GM18499 (cell line): ENCODE measurements around the gene NR3C1.
A peak's percentile ranks its signal among the peaks of the same experiment; 100 is the strongest.

Source experiments
- ATAC-seq: cut with Tn5 transposase; IDR thresholded peaks from one replicate; pipeline ENCODE4 v1.9.1; 2021; ENCODE audit warnings: moderate number of reproducible peaks; ENCODE audit not compliant: insufficient read depth, unreplicated experiment

NR3C1 gene

GRCh38 chr5:143400541-143401226, 2.8 kb downstream of the NR3C1 start:
- no peak for ATAC-seq

- no peak for ATAC-seq
These were observed 3.6 kb downstream of the NR3C1 start for GRCh38 chr5:143399616-143400540.

GRCh38 chr5:143398451-143399237, 4.8 kb downstream of the NR3C1 start:
- ATAC-seq: no peak

GRCh38 chr5:143398053-143398355, 5.5 kb downstream of the NR3C1 start:
- ATAC-seq: no peak

- no peak for ATAC-seq
These were observed 6.0 kb downstream of the NR3C1 start for GRCh38 chr5:143397302-143398052.

- no peak for ATAC-seq
These were observed 7.0 kb downstream of the NR3C1 start for GRCh38 chr5:143396353-143396940.

GRCh38 chr5:143395638-143396352, 7.7 kb downstream of the NR3C1 start:
- ATAC-seq: peak; percentile 50

GRCh38 chr5:143393524-143393923, 10.0 kb downstream of the NR3C1 start:
- no peak for ATAC-seq

- no peak for ATAC-seq
These were observed 12.5 kb downstream of the NR3C1 start for GRCh38 chr5:143390941-143391340.

GRCh38 chr5:143390258-143390657, 13.2 kb downstream of the NR3C1 start:
- ATAC-seq: no peak

- ATAC-seq: no peak
These were observed 16.8 kb downstream of the NR3C1 start for GRCh38 chr5:143386725-143387124.

GRCh38 chr5:143384865-143385657, 18.4 kb downstream of the NR3C1 start:
- no peak for ATAC-seq

GRCh38 chr5:143383988-143384387, 19.5 kb downstream of the NR3C1 start:
- ATAC-seq: no peak

GRCh38 chr5:143379606-143380005, 23.9 kb downstream of the NR3C1 start:
- no peak for ATAC-seq

- ATAC-seq: no peak
These were observed 26.3 kb downstream of the NR3C1 start for GRCh38 chr5:143376911-143377813.

GRCh38 chr5:143376195-143376779, 27.2 kb downstream of the NR3C1 start:
- no peak for ATAC-seq
